GM12878 (cell line): Measurements from ENCODE around the gene BCAP31. TPM values are rescaled to one million over a fixed set of nuclear protein-coding genes. Genes with fewer than 3 reads are reported as not detected.
"Not testable (repeated sequence)": the region's sequence is repeated elsewhere in the genome, so short reads cannot be mapped to it uniquely, and the experiment has no call there.

ENCODE experiments used
- ATAC-seq: fragments of 200-7000 bp; cut with Tn5 transposase; 3 replicates; pipeline ENCODE4 v1.9.1; 2020; ENCODE audit warnings: mild to moderate bottlenecking, moderate library complexity
- BruUV-seq: library from RNA; stranded (reverse); fragments of 400-500 nt; replicated peaks from 2 replicates; lab custom pipeline; 2021; lab: Mats Ljungman, UMichigan
- CTCF ChIA-PET: fragments of 300-600 bp; sonication (Branson Sonifier 250); formaldehyde crosslinking; extraction: SDS; loops from one replicate; lab custom pipeline; 2021; ENCODE audit warnings: inconsistent platforms; lab: Yijun Ruan, JAX
- POLR2A ChIA-PET: fragments of 350-600 bp; formaldehyde crosslinking; extraction: SDS; loops from one replicate; lab custom pipeline; 2021; ENCODE audit warnings: inconsistent platforms; lab: Charles Lee
- RAD21 ChIA-PET: fragments of 300-600 bp; sonication (Branson Sonifier 250); formaldehyde crosslinking; loops from one replicate; lab custom pipeline; 2023; ENCODE audit warnings: antibody characterized with exemption; ENCODE audit not compliant: unreplicated experiment; lab: Charles Lee
- SMC1A ChIA-PET: fragments of 300-600 bp; sonication (Branson Sonifier 250); formaldehyde crosslinking; loops from one replicate; lab custom pipeline; 2023; ENCODE audit not compliant: unreplicated experiment, uncharacterized antibody; lab: Charles Lee
- DNase-seq: peaks from one replicate; pipeline ENCODE4 v3.0.0-alpha.2; 2011; ENCODE audit warnings: low read depth, low spot score
- FAIRE-seq: peaks from 3 replicates; lab custom pipeline; 2011; peaks lifted over from hg19 to GRCh38; lab: Jason Lieb, UNC
- H2AFZ ChIP-seq: 2 replicates; pipeline ENCODE4 v1.6.0; 2011; ENCODE audit warnings: low read depth, low read length, control low read depth; ENCODE audit not compliant: control insufficient read depth
- H3K27ac ChIP-seq: 2 replicates; pipeline ENCODE4 v1.5.1; 2011; ENCODE audit warnings: control low read depth; ENCODE audit not compliant: control insufficient read depth, insufficient read depth
- H3K27me3 ChIP-seq, 2 experiments: replicated peaks in 1 of 2; 2 replicates each; pipeline versions ENCODE4 v1.6.0 to v1.6.1; 2011; ENCODE audit warnings: low read length in 1 of 2; ENCODE audit not compliant: control insufficient read depth in 2 of 2, insufficient read depth in 2 of 2
- H3K36me3 ChIP-seq, 2 experiments: 2 replicates each; pipeline ENCODE4 v1.5.1; 2011; ENCODE audit warnings: low read length in 1 of 2; ENCODE audit not compliant: control insufficient read depth in 2 of 2, insufficient read depth in 2 of 2
- H3K4me1 ChIP-seq: 2 replicates; pipeline ENCODE4 v1.6.1; 2011; ENCODE audit warnings: mild to moderate bottlenecking, low read length, moderate library complexity, mixed read lengths; ENCODE audit not compliant: control insufficient read depth, insufficient read depth
- H3K4me2 ChIP-seq: 2 replicates; pipeline ENCODE4 v1.6.0; 2011; ENCODE audit warnings: control low read depth; ENCODE audit not compliant: control insufficient read depth, insufficient read depth
- H3K4me3 ChIP-seq: fragments of 200-600 bp; sonication (generic); 2 replicates; pipeline ENCODE4 v1.5.1; 2016
- H3K79me2 ChIP-seq: 2 replicates; pipeline ENCODE4 v1.6.0; 2011; ENCODE audit warnings: low read length; ENCODE audit not compliant: control insufficient read depth, insufficient read depth
- H3K9ac ChIP-seq: 2 replicates; pipeline ENCODE4 v1.8.0; 2011; ENCODE audit warnings: low read length, control low read depth, mixed read lengths; ENCODE audit not compliant: control insufficient read depth, insufficient read depth
- H3K9me3 ChIP-seq: replicated peaks from 3 replicates; pipeline ENCODE4 v1.5.1; 2011; ENCODE audit warnings: mild to moderate bottlenecking, low read length; ENCODE audit not compliant: control insufficient read depth, insufficient read depth
- H4K20me1 ChIP-seq: 2 replicates; pipeline ENCODE4 v1.6.0; 2011; ENCODE audit not compliant: control insufficient read depth, insufficient read depth
- CBX5 ChIP-seq: sonication (generic); IDR thresholded peaks from 2 replicates; pipeline ENCODE4 v1.6.1; 2016; ENCODE audit warnings: low read depth, moderate library complexity, mild to moderate bottlenecking, inconsistent platforms
- POU2F2 ChIP-seq: IDR thresholded peaks from 3 replicates; pipeline ENCODE4 v1.6.1; 2011; ENCODE audit warnings: low read depth, mild to moderate bottlenecking, low read length, borderline replicate concordance
- SUZ12 ChIP-seq: fragments of 200-600 bp; sonication (generic); IDR thresholded peaks from one replicate; pipeline ENCODE4 v1.6.1; 2018; ENCODE audit warnings: antibody characterized with exemption, mild to moderate bottlenecking; ENCODE audit not compliant: unreplicated experiment
- WGBS: methylation state at CpG from one replicate; pipeline ENCODE4 v1.1.6; 2016; ENCODE audit warnings: low lambda C conversion rate; ENCODE audit not compliant: insufficient replicate concordance, insufficient coverage; ENCODE audit errors: missing lambda C conversion rate; 5-methylcytosine and 5-hydroxymethylcytosine counted together
- in situ Hi-C: fragments of 300-500 bp; cut with MboI; formaldehyde crosslinking; loops from 9 replicates; pipeline ENCODE4 v1.14.3; 2018; ENCODE audit warnings: mixed read lengths
- intact Hi-C: fragments of 100-400 bp; cut with micrococcal nuclease; formaldehyde crosslinking; loops from one replicate; pipeline ENCODE4 v1.14.2; 2022; ENCODE audit not compliant: unreplicated experiment
- polyA plus RNA-seq, 11 experiments: library from polyadenylated mRNA; depleted of rRNA in 4 of 11; unstranded in 6 of 11; stranded (reverse) in 5 of 11; fragments of >200 nt; fragmentation: Nextera tagmentation in 4 of 11; fragmentation: Illumina TruSeq in 1 of 11; extraction: Ambion mirVana in 4 of 11; extraction: Trizol in 1 of 11; gene quantifications; 1 replicate in 1 of 11; 2 replicates in 10 of 11; pipeline versions ENCODE4 v1.2.1 to v1.2.3, GENCODE V29; 2011 to 2016; ENCODE audit warnings: inconsistent platforms in 2 of 11, missing spikeins in 2 of 11, low read depth in 1 of 11
- total RNA-seq, 4 experiments: library from RNA; depleted of rRNA in 3 of 4; stranded (reverse); fragments of >200 nt in 3 of 4; fragmentation: Illumina TruSeq in 1 of 4; extraction: Trizol in 1 of 4; gene quantifications; 2 replicates each; pipeline versions ENCODE4 v1.2.1 to v1.2.3, GENCODE V29; 2013 to 2021
- TF ChIP-seq, protein P1 (sequence below): IDR thresholded peaks from 2 replicates; pipeline ENCODE4 v1.6.1; 2011; ENCODE audit warnings: low read depth, low read length, improper control_type of control experiment, borderline replicate concordance

Gene BCAP31
- total and polyA plus RNA-seq, 10 of the 15 experiments (the other 5 are each of a cell fraction or from before 2014, with no cell fraction given): 63.1 to 246 (median 95.6) TPM

DNA sequence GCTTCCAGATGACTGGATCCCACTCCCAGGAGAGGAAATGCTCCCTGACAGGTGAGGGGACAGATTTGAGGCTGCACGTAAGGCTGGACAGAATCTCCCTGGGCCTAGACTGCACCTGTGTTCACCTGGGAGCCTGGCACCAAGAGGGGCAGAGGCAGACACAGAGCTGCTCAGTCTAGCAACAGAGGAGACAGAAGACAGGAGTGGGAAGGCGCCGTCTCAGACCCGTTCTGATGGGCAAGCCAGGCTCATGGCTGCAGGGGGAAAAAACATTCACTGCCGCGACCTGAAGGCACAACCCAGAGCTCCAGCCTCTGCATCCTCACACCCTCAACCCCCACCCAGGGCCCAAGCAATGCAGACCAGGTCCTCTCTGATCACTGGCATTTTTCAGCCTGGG lies 16.8 kb downstream of the BCAP31 start:
- in situ Hi-C loops (no loop called here), intact Hi-C loops (no loop called here)
- no peak for TF ChIP-seq POU2F2
- no peak for TF ChIP-seq CBX5
- Histone ChIP-seq H2AFZ (no peak overlapping the region), H3K4me2 (no peak overlapping the region), H3K79me2 (no peaks in the 10 kb centered on the region), H3K4me3 (no peak overlapping the region), H4K20me1 (no peaks in the 10 kb centered on the region), H3K36me3 (no peaks in the 10 kb centered on the region; a peak in 2 of 4 replicates), H3K27me3 (no peaks in the 10 kb centered on the region), H3K4me1 (no peaks in the 10 kb centered on the region), H3K9ac (no peak overlapping the region), H3K27ac (no peak overlapping the region), H3K9me3 (no peaks in the 10 kb centered on the region)
- no TSS peak for BruUV-seq
- ATAC-seq (no peak), DNase-seq (no peak), FAIRE-seq (no peak)
- WGBS: 80% methylated on average over 6 of the region's 6 CpGs
- SMC1A ChIA-PET: no interaction called here
- CTCF ChIA-PET: interaction anchor here (1.2 to 2.1 kb wide), 3 partner anchors 12 to 168 kb away, joined by 3 to 7 read pairs (median 7); no protein-coding TSS in a partner anchor
- POLR2A ChIA-PET: no interaction called here
- RAD21 ChIA-PET: no interaction called here

- CTCF ChIA-PET: no interaction called here
- no peak for ATAC-seq
- Histone ChIP-seq H3K4me2 (no peak overlapping the region), H3K9me3 (no peaks in the 10 kb centered on the region), H3K4me1 (no peaks in the 10 kb centered on the region), H4K20me1 (no peaks in the 10 kb centered on the region), H3K27ac (no peak overlapping the region), H3K9ac (no peak overlapping the region), H3K79me2 (no peaks in the 10 kb centered on the region), H2AFZ (no peak overlapping the region), H3K36me3 (no peaks in the 10 kb centered on the region; a peak in 2 of 4 replicates), H3K27me3 (no peaks in the 10 kb centered on the region), H3K4me3 (no peak overlapping the region)
- no peak for FAIRE-seq
- no peak for DNase-seq
- TF ChIP-seq, protein P1, sequence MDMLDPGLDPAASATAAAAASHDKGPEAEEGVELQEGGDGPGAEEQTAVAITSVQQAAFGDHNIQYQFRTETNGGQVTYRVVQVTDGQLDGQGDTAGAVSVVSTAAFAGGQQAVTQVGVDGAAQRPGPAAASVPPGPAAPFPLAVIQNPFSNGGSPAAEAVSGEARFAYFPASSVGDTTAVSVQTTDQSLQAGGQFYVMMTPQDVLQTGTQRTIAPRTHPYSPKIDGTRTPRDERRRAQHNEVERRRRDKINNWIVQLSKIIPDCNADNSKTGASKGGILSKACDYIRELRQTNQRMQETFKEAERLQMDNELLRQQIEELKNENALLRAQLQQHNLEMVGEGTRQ: no peak
- no peak for TF ChIP-seq SUZ12
- in situ Hi-C loops (no loop called here), intact Hi-C loops (no loop called here)
- RAD21 ChIA-PET: no interaction called here
- 79% methylated on average over 8 of the region's 9 CpGs for WGBS
- POLR2A ChIA-PET: interaction anchor here (0.6 kb wide), 1 partner anchor 14 kb away, joined by 3 read pairs; no protein-coding TSS in a partner anchor
- SMC1A ChIA-PET: no interaction called here
- BruUV-seq: no TSS peak
Measured at GRCh38 chrX:153706799-153707198, 17.4 kb downstream of the BCAP31 start.

DNA sequence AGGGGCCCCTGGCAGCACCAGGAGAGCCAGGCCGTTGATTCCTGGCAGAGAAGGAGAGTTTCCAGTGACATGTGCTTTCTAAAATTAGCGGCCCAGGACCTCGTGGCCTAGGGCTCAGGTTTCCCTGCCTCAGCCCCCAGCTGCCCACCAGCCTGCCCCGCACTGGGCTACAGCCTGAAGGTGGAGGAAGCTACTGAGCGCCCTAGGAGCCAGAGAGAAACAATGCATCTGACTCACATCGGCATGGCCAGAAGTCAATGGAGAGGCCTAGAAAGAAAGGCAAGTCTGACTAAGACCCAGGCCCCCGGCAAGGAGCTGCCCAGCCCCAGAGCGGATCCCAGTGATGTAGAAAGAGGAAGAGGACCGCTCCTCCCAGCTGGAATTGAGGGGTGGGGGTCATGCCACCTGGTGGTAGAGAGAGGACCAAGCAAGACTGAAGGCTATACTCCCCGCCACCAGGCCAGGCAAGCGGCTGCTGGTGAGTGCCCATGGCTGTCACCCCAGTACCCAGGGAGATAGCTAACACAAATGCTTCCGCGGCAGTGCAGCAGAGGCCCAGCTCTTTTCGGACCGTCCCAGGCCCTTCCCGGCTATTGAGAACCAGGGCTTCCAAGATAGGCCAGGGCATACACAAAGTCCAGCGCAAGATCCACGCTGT lies 18.7 kb downstream of the BCAP31 start:
- H3K79me2 ChIP-seq, H2AFZ ChIP-seq, POLR2A ChIA-PET, H3K9ac ChIP-seq, intact Hi-C loops, SMC1A ChIA-PET, H3K4me1 ChIP-seq, DNase-seq, in situ Hi-C loops, H4K20me1 ChIP-seq, BruUV-seq, H3K27ac ChIP-seq, H3K4me3 ChIP-seq, H3K4me2 ChIP-seq, ATAC-seq, H3K27me3 ChIP-seq, RAD21 ChIA-PET, FAIRE-seq, H3K36me3 ChIP-seq, H3K9me3 ChIP-seq, CTCF ChIA-PET: not testable (repeated sequence)
- 73% methylated on average over 18 of the region's 18 CpGs for WGBS
